ENCODE measurements around the gene PHACTR4. TPM values are rescaled to one million over a fixed set of nuclear protein-coding genes. Genes with fewer than 3 reads are reported as not detected.
"Not testable (repeated sequence)": the region's sequence is repeated elsewhere in the genome, so short reads cannot be mapped to it uniquely, and the experiment has no call there.

PHACTR4 gene
- total RNA-seq, 6 donors from 2014 or later: 28.8 to 38.7 (median 33.9) TPM

DNA sequence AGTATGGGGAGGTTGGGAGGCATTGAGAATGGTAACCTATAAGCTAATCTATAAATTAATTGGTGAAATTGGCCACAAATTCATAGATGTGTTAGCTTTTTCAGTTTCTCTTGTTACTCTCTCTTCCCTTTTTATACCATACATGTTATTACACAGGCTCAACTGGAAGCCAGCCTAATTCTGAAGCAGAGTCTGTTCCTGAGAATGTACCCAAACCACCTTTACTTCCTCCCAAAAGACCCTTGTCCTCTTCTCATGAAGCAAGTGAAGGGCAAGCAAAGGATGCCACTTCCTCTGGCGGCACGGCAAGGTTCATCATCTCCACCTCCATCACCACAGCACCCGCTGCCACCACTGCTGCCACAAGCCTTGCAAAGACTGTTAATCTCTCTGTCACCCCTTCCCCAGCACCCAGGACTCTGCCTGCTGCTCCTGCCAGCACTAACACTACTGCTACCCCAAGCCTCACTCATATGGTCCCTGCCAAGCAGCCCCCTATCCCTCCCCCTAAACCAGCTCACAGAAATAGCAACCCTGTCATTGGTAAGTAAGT lies 96.8 kb downstream of the PHACTR4 start:
- Histone ChIP-seq H3K4me1 (no peaks in the 10 kb centered on the region), H3K9me3 (no peaks in the 10 kb centered on the region), H3K27ac (no peak overlapping the region), H3K4me3 (no peak overlapping the region), H3K27me3 (no peaks in the 10 kb centered on the region), H3K36me3 (peaks cover 7 to 41% (median 29%) of the 10 kb centered on the region in 4 donors)
- 77 to 96% methylated on average over 3 of the region's 3 CpGs for WGBS, 2 donors
- DNase-seq (no peak), ATAC-seq (ENCODE audit: low FRiP score in 2 of 2) (no peak)
- TF ChIP-seq, protein P1, sequence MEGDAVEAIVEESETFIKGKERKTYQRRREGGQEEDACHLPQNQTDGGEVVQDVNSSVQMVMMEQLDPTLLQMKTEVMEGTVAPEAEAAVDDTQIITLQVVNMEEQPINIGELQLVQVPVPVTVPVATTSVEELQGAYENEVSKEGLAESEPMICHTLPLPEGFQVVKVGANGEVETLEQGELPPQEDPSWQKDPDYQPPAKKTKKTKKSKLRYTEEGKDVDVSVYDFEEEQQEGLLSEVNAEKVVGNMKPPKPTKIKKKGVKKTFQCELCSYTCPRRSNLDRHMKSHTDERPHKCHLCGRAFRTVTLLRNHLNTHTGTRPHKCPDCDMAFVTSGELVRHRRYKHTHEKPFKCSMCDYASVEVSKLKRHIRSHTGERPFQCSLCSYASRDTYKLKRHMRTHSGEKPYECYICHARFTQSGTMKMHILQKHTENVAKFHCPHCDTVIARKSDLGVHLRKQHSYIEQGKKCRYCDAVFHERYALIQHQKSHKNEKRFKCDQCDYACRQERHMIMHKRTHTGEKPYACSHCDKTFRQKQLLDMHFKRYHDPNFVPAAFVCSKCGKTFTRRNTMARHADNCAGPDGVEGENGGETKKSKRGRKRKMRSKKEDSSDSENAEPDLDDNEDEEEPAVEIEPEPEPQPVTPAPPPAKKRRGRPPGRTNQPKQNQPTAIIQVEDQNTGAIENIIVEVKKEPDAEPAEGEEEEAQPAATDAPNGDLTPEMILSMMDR (IDR thresholded peaks at IDR 0.05): no peak
- TF ChIP-seq POLR2AphosphoS5 (IDR thresholded peaks at IDR 0.05) (no peak), POLR2A (IDR thresholded peaks at IDR 0.05) (no peak), EP300 (IDR thresholded peaks at IDR 0.05) (no peak)

- WGBS, 2 donors: 95 to 100% methylated on average over 2 of the region's 2 CpGs
- no peak for ATAC-seq (ENCODE audit: low FRiP score in 2 of 2)
Measured at GRCh38 chr1:28470146-28470545, 100.6 kb downstream of the PHACTR4 start.

DNA sequence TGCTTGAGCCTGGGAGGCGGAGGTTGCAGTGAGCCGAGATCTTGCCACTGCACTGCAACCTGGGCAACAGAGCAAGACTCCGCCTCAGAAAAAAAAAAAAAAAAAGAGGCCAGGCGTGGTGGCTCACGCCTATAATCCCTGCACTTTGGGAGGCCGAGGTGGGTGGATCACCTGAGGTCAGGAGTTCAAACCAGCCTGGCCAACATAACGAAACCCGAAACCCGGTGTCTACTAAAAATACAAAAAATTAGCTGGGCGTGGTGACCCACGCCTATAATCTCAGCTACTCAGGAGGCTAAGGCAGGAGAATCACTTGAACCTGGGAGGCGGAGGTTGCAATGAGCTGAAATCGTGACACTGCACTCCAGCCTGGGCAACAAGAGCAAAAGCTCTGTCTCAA lies 110.0 kb downstream of the PHACTR4 start:
- not testable (repeated sequence) for H3K4me1 ChIP-seq; DNase-seq; ATAC-seq (ENCODE audit: low FRiP score in 2 of 2); H3K27me3 ChIP-seq; H3K4me3 ChIP-seq; H3K27ac ChIP-seq; H3K9me3 ChIP-seq
- peaks cover 12 to 88% (median 54%) of the 10 kb centered on the region in 4 donors for H3K36me3 ChIP-seq
- 87 to 96% methylated on average over 13 of the region's 13 CpGs for WGBS, 2 donors

More at GRCh38 chr1:28470146-28470545, 100.6 kb downstream of the PHACTR4 start:
- no peaks in the 10 kb centered on the region for H3K4me1 ChIP-seq
- H3K27me3 ChIP-seq: no peaks in the 10 kb centered on the region
- peaks cover 7 to 56% (median 31%) of the 10 kb centered on the region in 4 donors for H3K36me3 ChIP-seq
- H3K27ac ChIP-seq: no peak overlapping the region
- H3K4me3 ChIP-seq: no peak overlapping the region
- TF ChIP-seq EP300 (IDR thresholded peaks at IDR 0.05) (no peak), POLR2A (IDR thresholded peaks at IDR 0.05) (no peak), POLR2AphosphoS5 (IDR thresholded peaks at IDR 0.05) (no peak)
- TF ChIP-seq, protein P1 (IDR thresholded peaks at IDR 0.05): no peak
- DNase-seq: no peak
- H3K9me3 ChIP-seq: no peaks in the 10 kb centered on the region

GRCh38 chr1:28480308-28480707 lies 110.8 kb downstream of the PHACTR4 start:
- TF ChIP-seq POLR2AphosphoS5 (IDR thresholded peaks at IDR 0.05) (no peak), POLR2A (IDR thresholded peaks at IDR 0.05) (no peak)
- TF ChIP-seq, protein P1 (IDR thresholded peaks at IDR 0.05): no peak
- no peaks in the 10 kb centered on the region for H3K9me3 ChIP-seq
- no peaks in the 10 kb centered on the region for H3K27me3 ChIP-seq
- DNase-seq (no peak), ATAC-seq (ENCODE audit: low FRiP score in 2 of 2) (no peak)
- 84 to 91% methylated on average over 5 of the region's 5 CpGs for WGBS, 2 donors
- H3K27ac ChIP-seq: no peak overlapping the region
- H3K36me3 ChIP-seq: peaks cover 12 to 88% (median 50%) of the 10 kb centered on the region in 4 donors
- no peak overlapping the region for H3K4me3 ChIP-seq
- H3K4me1 ChIP-seq: no peaks in the 10 kb centered on the region

- Histone ChIP-seq H3K27me3 (no peaks in the 10 kb centered on the region), H3K4me1 (no peaks in the 10 kb centered on the region), H3K9me3 (no peaks in the 10 kb centered on the region), H3K4me3 (no peak overlapping the region), H3K27ac (no peak overlapping the region), H3K36me3 (peaks cover 12 to 89% (median 47%) of the 10 kb centered on the region in 4 donors)
- no peak for DNase-seq
- TF ChIP-seq POLR2A (IDR thresholded peaks at IDR 0.05): no peak
- TF ChIP-seq EP300 (IDR thresholded peaks at IDR 0.05): no peak
- TF ChIP-seq POLR2AphosphoS5 (IDR thresholded peaks at IDR 0.05): no peak
- TF ChIP-seq, protein P1 (IDR thresholded peaks at IDR 0.05): no peak
- ATAC-seq (ENCODE audit: low FRiP score in 2 of 2): no peak
- WGBS, 2 donors: 91 to 94% methylated on average over 3 of the region's 3 CpGs
Measured at GRCh38 chr1:28482138-28482537, 112.6 kb downstream of the PHACTR4 start.
